Measurements from ENCODE around the gene TSPYL2.

Gene TSPYL2

DNA sequence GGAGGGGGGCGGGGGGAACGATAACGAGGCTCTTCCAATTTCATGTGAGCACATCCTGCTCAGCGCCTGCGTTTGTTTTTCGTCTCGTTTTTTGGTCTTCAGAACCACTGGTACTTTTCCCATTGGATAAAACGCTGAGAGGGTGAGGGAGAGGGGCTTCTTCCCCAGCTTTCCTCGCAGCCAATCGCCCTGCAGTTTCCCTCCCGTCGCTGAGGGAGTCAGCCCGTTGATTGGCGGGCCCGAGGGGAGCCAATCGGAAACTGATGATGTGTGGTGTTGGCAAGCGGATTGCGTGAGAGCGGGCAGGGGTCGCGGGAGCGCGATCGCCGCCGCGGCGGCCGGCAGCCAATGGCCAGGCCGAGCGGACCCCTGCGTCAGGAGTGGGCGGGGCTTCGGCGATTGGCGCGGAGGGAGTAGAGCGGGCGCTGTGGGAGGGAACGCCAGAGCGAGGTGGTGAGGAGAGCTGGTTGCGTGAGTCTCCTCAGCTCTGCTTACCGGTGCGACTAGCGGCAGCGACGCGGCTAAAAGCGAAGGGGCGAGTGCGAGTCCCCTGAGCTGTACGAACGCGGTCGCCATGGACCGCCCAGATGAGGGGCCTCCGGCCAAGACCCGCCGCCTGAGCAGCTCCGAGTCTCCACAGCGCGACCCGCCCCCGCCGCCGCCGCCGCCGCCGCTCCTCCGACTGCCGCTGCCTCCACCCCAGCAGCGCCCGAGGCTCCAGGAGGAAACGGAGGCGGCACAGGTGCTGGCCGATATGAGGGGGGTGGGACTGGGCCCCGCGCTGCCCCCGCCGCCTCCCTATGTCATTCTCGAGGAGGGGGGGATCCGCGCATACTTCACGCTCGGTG lies at the start of gene TSPYL2:
Gene TSPYL2, plus strand, starts transcription at position 443 of the 848 bp plus-strand sequence. Its CDS starts 132 bp downstream, at position 575.
- peak; percentile 94 to 96 for DNase-seq

- no peak for DNase-seq
These were observed 46.0 kb upstream of the TSPYL2 start for GRCh38 chrX:53036149-53036548.

- DNase-seq, result no peak
These were observed 42.9 kb upstream of the TSPYL2 start for GRCh38 chrX:53039236-53039635.

DNA sequence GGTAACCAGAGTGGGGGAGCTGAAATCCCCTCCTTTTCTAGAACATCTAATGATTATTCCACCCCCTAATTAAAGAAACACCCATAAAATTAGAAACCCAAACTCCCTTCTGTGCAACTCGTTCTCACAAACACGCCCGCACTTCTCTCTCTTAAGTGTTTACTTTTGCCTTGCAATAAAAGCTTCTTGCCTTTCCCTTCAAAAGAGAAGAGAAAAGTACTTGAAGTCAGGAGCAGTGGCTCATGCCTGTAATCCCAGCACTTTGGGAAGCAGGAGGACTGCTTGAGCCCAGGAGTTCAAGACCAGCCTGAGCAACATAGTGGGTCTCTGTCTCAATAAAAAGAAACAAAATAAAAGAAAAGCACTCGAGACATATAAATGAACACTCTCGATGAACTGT lies 37.2 kb upstream of the TSPYL2 start:
- DNase-seq, result no peak

- peak in 1 of 2 experiments; percentile 34 for DNase-seq
These were observed 34.9 kb upstream of the TSPYL2 start for GRCh38 chrX:53047228-53047627.

DNA sequence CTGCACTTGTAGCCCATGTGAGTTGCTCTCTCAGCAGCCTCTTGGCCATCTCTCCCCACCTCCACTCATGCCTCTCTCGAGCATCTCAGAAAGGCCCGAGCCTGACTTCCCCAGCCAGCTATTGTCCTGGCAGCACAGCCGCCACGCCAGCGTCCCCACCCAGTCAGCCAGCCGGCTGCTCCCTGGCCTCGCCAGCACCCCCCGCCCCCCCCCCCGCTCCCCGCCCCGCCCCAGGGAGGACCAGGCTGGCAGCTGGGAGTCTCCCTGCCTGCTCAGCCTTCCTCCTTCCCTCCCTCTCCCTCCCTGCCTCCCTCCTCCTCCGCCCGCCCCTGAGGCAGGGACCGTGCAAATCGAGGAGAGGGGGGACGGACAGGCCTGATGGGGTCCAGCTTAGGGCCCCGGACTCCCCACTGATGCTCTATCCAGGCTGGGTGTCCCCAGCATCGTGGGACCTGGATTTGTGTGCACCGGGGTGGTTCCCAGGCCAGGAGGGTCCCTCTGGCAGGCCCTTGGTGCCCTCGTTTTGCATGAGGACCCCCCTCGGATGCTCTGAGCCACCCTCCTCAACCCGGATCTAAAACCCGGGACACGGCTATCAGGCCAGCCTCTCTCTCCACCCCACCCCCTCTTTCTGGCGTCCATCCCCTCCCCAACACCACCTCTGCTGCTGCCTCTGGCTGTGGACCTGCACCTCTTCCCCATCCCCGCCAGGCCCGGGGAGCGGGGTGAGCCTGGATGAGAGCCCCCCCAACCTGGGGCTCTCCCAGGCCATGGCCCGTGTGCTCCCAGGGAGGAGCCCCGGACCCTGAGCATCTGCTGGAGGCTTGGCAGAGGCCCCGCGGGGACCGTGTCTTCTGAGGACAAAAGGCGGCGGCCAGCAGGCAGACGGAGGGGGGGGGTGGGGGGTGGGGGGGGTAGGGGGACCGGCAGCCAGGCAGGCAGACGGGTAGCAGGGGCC lies 33.7 kb upstream of the TSPYL2 start, which contains the start of gene GPR173:
Gene GPR173, plus strand, starts transcription at position 621 of the 958 bp plus-strand sequence. CDS start 27,833 bp downstream, outside the sequence.
- peak; percentile 33 to 71 for DNase-seq

DNA sequence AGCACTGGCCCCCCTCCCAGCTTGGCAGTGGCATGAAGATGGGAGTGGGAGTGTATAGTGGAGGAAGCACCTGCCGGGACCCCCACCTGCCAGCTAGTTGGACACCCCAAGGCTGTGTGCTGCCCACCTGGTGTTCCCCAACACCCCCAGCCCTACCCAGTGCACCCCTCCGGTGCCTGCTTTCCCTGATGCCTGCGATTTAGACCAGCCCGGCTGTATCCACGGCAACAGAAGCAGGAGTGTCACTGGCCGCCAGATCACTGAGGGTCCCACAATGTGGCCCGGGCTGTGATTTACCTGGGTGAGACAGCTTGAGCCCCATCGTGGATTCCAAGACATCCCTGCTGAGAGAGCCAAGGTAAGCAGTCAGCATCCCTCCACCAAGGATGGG lies 33.0 kb upstream of the TSPYL2 start:
- DNase-seq, result no peak

DNA sequence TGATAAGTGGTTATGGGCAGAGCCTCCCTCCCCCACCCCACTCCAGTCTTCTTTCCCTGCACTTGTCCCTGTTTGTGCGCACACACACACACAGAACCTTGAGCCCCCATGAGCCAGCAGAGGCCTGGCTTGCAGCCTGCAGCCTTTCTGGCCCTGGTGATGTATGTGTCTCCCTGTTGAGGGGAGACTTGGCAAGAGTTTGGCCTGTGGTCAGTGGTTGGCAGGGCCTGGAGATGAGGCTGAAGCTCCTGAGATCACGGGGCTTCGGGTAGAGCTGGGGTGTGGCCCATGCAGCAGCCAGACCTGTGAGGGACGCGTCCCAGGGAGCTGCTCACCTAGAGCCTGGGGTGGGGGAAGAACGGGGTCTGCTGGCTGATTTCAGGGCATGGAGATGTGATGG lies 31.3 kb upstream of the TSPYL2 start:
- DNase-seq, result no peak

DNA sequence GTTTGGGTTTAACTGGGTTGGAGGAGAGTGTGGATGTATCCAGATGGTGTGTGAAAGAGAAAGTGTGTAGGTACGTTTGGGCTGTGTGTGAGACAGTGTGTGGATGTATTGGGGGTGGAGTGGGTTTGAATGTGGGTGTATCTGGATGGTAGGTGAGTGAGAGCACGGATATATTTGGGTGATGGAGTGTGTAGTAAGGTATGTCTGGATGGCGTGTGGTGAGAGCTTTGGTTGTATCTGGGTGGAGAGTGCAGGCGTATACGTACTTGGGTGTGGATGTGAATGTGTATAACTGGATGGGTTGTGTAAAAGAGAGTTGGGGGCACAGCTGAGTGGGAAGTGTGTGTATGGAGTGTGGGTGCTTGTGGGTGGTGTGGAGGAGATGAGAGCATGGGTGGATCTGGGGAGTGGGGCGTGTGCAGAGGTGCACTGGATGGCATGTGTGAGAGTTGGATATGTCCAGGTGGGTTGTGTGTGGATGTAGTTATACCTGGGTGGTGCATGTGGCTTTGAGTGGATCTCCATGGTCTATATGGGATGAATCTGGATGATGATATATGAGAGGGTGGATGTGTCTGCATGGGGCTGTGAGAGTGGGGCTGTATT lies 26.8 kb upstream of the TSPYL2 start:
- no peak for DNase-seq

- DNase-seq, result no peak
These were observed 25.9 kb upstream of the TSPYL2 start for GRCh38 chrX:53056292-53056691.

DNA sequence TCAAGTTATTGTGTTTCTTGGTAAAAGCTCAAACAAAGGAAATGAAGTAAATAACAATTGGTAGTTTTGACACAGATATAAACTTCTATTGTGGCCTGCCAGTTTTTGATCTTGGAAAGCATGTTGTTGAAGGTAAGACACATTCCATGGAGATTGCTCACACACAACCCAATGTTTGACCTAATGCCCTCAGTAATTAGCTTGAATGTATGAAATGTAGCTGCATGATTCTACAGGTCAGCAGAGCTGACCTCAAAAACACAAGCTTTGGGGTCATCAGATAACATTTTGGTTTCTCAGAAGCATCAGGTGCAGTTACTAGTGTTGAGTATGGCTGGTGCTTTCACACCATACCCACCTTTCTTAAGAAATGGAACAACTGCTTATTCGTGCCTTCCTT lies 17.1 kb upstream of the TSPYL2 start:
- no peak for DNase-seq

GRCh38 chrX:53071064-53071463 lies 11.1 kb upstream of the TSPYL2 start:
- DNase-seq, result no peak

DNA sequence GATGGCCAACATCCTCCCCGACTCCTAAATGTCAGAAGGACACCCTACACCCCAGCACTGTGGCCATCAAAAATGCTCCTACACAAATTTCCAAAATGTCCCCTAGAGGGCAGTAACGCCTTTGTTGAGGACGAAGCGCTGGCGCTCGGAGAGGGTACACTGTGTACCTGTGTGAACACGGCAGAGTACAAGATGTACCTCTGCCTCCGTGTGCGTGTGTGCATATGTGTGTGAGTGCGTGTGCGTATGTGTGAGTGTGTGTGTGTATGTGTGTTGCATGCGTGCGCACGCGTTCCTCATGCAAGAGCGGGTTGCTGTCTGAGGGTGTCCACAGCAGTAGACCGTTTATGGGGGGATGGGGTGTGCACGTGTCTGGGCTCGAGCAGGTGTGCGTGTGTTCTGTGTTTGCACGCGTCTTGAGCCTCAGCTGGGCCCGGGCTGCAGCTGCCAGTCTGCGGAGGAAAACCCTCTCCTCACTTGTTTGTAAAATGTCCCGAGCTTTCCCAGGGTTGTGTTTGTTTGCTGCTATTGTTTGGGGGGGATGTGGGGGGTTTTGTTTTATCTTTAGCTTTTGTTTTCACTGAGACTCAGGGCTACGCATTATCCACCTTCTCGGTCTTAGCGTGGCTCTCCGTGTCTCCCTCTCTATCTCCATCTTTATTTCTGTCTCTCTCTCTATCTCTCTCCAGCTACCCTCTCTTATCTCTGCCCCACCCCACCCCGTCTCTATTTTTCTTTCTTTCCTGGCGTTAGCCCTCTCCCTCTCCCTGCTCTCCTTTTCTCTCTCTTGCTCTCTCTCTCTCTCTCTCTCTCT lies 10.4 kb upstream of the TSPYL2 start:
- DNase-seq, result peak; percentile 77 to 87

DNA sequence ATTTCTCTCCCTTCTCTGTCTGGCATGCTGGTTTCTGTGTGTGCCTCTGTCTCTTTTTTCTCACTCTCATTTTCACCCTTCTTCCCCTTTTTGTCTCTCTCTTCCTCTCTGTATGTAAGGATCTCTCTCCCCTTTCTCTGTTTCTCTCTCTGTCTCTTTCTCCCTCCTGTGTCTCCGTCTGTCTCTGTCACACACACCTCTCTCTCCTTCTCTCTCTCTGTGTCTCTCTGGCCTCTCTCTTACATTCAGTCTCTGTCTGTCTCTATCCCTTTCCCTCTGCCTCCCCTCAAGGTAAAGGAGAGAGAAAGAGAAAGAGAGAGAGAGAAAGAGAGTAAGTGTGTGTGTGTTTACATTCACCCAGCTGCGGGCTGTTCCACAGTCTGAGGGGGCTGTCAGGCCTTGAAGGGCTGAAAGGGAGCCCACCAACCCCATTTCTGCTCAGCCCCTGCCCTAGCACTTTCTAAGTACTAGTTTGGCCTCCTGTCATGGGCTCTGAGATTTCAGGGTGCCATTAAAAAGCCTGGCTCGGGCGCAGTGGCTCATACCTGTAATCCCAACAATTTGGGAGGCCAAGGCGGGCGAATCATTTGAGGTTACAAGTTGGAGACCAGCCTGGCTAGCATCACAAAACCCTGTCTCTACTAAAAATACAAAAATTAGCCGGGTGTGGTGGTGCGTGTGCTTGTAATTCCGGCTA lies 9.6 kb upstream of the TSPYL2 start:
- peak in 1 of 2 experiments; percentile 21 for DNase-seq

DNA sequence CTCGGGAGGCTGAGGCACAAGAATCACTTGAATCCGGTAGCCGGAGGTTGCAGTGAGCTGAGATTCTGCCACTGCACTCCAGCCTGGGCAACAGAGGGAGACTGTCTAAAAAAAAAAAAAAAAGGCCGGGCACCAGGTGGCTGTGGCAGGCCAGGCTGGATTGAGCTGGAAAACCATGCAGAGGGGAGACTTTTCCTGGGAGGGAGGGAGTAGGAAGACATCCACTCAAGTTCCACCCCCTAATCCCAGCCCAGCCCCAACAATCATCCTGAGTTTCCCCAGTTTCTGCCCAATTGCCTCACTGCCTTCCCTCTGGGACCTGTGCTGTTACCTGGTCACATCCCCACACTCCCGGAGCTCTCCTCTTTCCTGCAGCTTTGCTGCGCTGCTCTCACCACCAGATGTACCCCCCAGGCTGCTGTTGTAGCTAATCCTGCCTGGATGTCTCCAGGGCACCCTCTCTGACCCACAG lies 9.0 kb upstream of the TSPYL2 start:
- DNase-seq, result peak; percentile 51 to 64

DNA sequence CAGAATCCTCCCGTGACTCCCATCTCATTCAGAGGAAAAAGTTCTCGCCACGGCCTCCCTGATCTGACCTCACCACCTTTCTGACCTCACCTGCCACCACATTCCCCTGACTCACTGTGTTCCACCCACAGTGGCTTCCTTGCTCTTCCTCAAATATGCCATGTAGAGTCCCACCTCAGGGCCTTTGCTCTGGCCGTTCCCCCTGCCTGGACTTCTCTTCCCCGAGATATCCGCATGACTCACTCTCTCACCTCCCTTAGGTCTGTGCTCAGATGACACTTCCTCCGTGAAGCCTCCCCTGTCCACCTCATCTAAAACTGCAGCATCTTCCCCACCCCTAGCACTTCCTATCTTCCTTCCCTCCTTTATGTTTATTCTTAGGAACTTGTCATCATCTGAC lies 7.2 kb upstream of the TSPYL2 start:
- DNase-seq, result no peak

DNA sequence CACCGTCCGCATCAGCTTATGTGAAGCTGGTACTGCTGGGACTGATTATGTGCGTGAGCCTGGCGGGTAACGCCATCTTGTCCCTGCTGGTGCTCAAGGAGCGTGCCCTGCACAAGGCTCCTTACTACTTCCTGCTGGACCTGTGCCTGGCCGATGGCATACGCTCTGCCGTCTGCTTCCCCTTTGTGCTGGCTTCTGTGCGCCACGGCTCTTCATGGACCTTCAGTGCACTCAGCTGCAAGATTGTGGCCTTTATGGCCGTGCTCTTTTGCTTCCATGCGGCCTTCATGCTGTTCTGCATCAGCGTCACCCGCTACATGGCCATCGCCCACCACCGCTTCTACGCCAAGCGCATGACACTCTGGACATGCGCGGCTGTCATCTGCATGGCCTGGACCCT lies 5.5 kb upstream of the TSPYL2 start:
- DNase-seq, result no peak

GRCh38 chrX:53077207-53078197 lies 4.7 kb upstream of the TSPYL2 start:
- DNase-seq, result no peak

DNA sequence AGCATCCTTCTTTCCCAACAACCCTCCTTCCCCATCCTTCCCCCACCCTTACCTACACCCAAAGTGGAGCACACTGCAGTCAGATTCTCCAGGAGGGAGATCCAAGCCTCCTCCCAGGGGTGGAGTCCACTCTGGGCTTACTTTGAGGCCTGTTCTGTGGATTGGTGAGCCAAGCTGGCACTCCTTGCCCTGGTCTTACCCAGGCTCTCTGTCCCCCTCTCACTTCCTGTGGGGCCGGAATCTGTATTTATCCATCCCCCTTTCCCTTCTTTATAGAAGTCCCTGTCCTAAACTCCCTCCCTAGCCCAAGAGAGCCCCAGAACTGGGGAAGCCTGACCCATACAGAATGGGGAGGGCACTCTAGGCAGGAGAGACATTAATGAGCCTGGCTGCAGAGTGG lies 3.2 kb upstream of the TSPYL2 start:
- no peak for DNase-seq
